ENCODE data around the gene OR4C12. TPM values are rescaled to one million over a fixed set of nuclear protein-coding genes. Genes with fewer than 3 reads are reported as not detected.

Gene OR4C12
- total RNA-seq = not detected in 2 replicates

DNA sequence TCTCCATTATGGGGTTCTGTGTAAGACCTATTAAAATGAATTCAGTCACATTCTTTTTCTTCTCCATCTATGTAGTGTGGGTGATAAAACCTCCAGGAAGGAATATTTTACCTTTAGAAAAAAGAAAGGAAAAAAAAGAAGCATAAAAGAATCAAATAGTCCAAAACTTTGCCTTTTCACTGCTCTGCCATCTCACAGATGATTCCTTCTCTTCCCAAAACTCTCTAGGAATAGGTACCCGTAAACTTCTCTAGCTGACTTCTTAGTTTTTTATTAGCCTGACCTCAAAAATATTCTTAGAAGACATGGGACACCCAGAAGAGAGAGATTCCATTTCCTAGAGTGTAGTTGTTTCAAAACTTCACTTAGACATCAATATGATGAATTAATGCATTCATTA lies at the start of gene OR4C12:
TSS of gene OR4C12 (minus strand) at position 101 of the 400 bp plus-strand sequence. CDS start at position 67, 34 bp downstream.

DNA sequence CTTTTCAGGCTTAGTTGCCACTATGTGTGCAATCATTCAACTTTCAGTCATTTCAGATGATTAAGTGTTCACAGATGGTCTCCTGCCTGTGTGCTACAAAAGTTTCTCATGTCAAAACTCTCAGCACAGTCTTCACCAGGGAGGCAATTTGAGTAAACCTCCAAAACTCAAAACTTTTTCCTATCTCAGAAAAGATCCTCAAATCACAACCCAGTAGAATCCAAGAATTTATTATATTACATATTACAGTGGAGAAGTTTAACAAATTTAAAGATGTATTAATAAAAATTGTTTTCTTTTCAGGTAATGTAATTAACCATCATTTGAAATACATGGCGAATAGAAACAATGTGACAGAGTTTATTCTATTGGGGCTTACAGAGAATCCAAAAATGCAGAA lies 30.2 kb downstream of the OR4C12 start, which contains the start of gene OR4C13:
TSS of gene OR4C13 (plus strand) at position 301 of the 400 bp plus-strand sequence. CDS start at position 333, 32 bp downstream.

Other genes with a start within 250 kb of the OR4C12 start
- gene OR4C13, start 30.1 kb downstream of the OR4C12 start, total RNA-seq = not detected in 2 replicates
- not detected in 2 replicates for gene OR4C45, start 50.3 kb upstream of the OR4C12 start, total RNA-seq

Measured in aortic smooth muscle cell (primary cell).